ENCODE measurements around the gene DCP1A.

DCP1A gene

GRCh38 chr3:53243165-53243564 lies 104.2 kb downstream of the DCP1A start:
- peak overlapping the region; percentile 3; the same call in 1 of the 2 replicates for H3K27ac ChIP-seq
- TF ChIP-seq CTCF (conservative IDR thresholded peaks at IDR 0.05) (no peak), ZFX (IDR thresholded peaks at IDR 0.05) (no peak)

- TF ChIP-seq CTCF (conservative IDR thresholded peaks at IDR 0.05) (no peak), ZFX (IDR thresholded peaks at IDR 0.05) (no peak)
- H3K27ac ChIP-seq, result no peak overlapping the region; the same call in 1 of the 2 replicates
These were observed 104.7 kb downstream of the DCP1A start for GRCh38 chr3:53242642-53243041.

- TF ChIP-seq CTCF (conservative IDR thresholded peaks at IDR 0.05), result no peak
- no peak for TF ChIP-seq ZFX (IDR thresholded peaks at IDR 0.05)
These were observed 105.2 kb downstream of the DCP1A start for GRCh38 chr3:53242155-53242554.

GRCh38 chr3:53240989-53241972 lies 106.1 kb downstream of the DCP1A start:
- TF ChIP-seq ZFX (IDR thresholded peaks at IDR 0.05) (no peak), CTCF (conservative IDR thresholded peaks at IDR 0.05) (no peak)
- no peak overlapping the region for H3K27ac ChIP-seq

More at GRCh38 chr3:53242155-53242554, 105.2 kb downstream of the DCP1A start:
- no peak overlapping the region; the same call in 1 of the 2 replicates for H3K27ac ChIP-seq

GRCh38 chr3:53239800-53240199 lies 107.5 kb downstream of the DCP1A start:
- no peak overlapping the region for H3K27ac ChIP-seq

GRCh38 chr3:53238886-53239285 lies 108.5 kb downstream of the DCP1A start:
- TF ChIP-seq CTCF (conservative IDR thresholded peaks at IDR 0.05) (no peak), ZFX (IDR thresholded peaks at IDR 0.05) (no peak)
- no peak overlapping the region for H3K27ac ChIP-seq

More at GRCh38 chr3:53239800-53240199, 107.5 kb downstream of the DCP1A start:
- TF ChIP-seq ZFX (IDR thresholded peaks at IDR 0.05), result no peak
- no peak for TF ChIP-seq CTCF (conservative IDR thresholded peaks at IDR 0.05)
